ENCODE results near the gene ZNF536. TPM values are rescaled to one million over a fixed set of nuclear protein-coding genes. Genes with fewer than 3 reads are reported as not detected.

The ZNF536 gene
- total RNA-seq, 1 donor from 2014 or later, result 0.43 TPM

DNA sequence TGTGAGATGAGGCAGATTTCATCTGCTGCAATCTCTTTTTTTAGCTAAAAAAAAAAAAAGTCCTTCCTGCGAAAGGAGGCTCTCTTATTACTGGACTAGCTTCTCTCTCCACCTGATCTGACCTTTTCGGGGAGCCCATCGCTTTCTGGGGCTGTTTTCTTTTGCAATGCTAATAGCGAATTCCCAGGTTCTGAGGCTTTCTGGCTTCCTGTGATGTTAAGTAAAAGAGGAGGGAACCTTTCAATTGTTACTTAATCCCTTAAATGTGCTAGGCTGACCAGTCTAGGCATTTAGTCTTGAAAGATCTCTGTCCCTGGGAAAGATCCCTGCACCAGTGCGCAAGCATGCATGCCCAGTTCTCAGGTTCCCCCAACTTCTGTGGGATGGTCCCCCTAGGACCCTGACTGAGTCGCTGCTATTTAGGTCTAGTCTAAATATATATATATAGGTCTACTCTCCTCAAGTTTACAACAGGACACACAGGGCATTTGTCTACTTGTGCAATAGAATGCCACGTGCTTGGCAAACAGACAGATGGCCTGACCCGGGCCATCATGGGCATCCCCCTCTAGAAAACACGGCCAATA is 224.7 kb downstream of the ZNF536 start:
- Histone ChIP-seq H3K36me3 (ENCODE audit: insufficient read depth, low read length) (no peaks in the 10 kb centered on the region), H3K4me1 (ENCODE audit: insufficient read depth, low read length) (no peaks in the 10 kb centered on the region), H3K4me3 (ENCODE audit: insufficient read depth, low read depth, low read length) (no peak overlapping the region), H3K9ac (ENCODE audit: low read length) (no peak overlapping the region), H2AFZ (ENCODE audit: low read depth, low read length) (no peak overlapping the region), H3K27me3 (ENCODE audit: insufficient read depth, low read length) (no peaks in the 10 kb centered on the region), H3K9me3 (ENCODE audit: insufficient read depth, low read depth, low read length) (no peaks in the 10 kb centered on the region), H3K4me2 (ENCODE audit: low read length) (no peak overlapping the region), H3K79me2 (ENCODE audit: insufficient read depth, low read length) (no peaks in the 10 kb centered on the region), H3K27ac (ENCODE audit: low read depth, low read length) (no peak overlapping the region), H4K20me1 (ENCODE audit: insufficient read depth, low read length) (no peaks in the 10 kb centered on the region)
- FAIRE-seq (no peak), DNase-seq (ENCODE audit: low read depth) (no peak)
- no peak for TF ChIP-seq EZH2 (IDR thresholded peaks at IDR 0.05; ENCODE audit: insufficient read depth, low read length)
- no peak for TF ChIP-seq CTCF (IDR thresholded peaks at IDR 0.05; ENCODE audit: insufficient read depth, low read depth, low read length)
- Mint-ChIP-seq H3K27ac (ENCODE audit: unreplicated experiment) (no peak overlapping the region), H3K9me3 (ENCODE audit: unreplicated experiment) (peaks cover 4% of the 10 kb centered on the region), H3K27me3 (ENCODE audit: low read depth, unreplicated experiment) (peaks cover 32% of the 10 kb centered on the region), H3K4me3 (ENCODE audit: unreplicated experiment) (no peak overlapping the region), H3K36me3 (ENCODE audit: low read depth, unreplicated experiment) (no peaks in the 10 kb centered on the region), H3K4me1 (ENCODE audit: low read depth, unreplicated experiment) (no peaks in the 10 kb centered on the region)

DNA sequence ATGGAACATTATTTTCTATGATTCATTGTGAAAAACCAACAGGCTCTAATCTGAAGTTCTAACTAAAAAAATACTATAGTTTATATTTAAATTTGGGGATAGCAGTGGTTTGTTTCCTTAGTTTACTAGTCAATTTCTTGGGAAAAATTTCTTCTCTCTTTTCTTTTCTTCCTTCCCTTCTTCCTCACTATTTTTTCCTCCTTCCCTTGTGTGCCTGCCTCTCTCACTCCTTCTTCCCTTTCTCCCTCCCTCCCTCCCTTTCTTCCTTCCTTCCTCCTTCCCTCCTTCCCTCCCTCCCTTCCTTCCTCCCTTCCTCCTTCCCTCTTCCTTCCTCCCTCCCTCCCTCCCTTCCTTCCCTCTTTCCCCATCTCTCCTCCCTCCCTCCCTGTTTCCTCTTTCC is 226.5 kb downstream of the ZNF536 start:
- Histone ChIP-seq H3K9me3 (ENCODE audit: insufficient read depth, low read depth, low read length) (no peaks in the 10 kb centered on the region), H3K9ac (ENCODE audit: low read length) (no peak overlapping the region), H3K36me3 (ENCODE audit: insufficient read depth, low read length) (no peaks in the 10 kb centered on the region), H3K4me1 (ENCODE audit: insufficient read depth, low read length) (no peaks in the 10 kb centered on the region), H3K4me3 (ENCODE audit: insufficient read depth, low read depth, low read length) (no peak overlapping the region), H4K20me1 (ENCODE audit: insufficient read depth, low read length) (no peaks in the 10 kb centered on the region), H3K27ac (ENCODE audit: low read depth, low read length) (no peak overlapping the region), H3K79me2 (ENCODE audit: insufficient read depth, low read length) (no peaks in the 10 kb centered on the region), H3K27me3 (ENCODE audit: insufficient read depth, low read length) (no peaks in the 10 kb centered on the region), H3K4me2 (ENCODE audit: low read length) (no peak overlapping the region), H2AFZ (ENCODE audit: low read depth, low read length) (no peak overlapping the region)
- DNase-seq (ENCODE audit: low read depth) (no peak), FAIRE-seq (no peak)
- H3K4me3 Mint-ChIP-seq (ENCODE audit: unreplicated experiment), result no peak overlapping the region
- no peak overlapping the region for H3K27ac Mint-ChIP-seq (ENCODE audit: unreplicated experiment)
- H3K9me3 Mint-ChIP-seq (ENCODE audit: unreplicated experiment), result peaks cover 4% of the 10 kb centered on the region
- peaks cover 36% of the 10 kb centered on the region for H3K27me3 Mint-ChIP-seq (ENCODE audit: low read depth, unreplicated experiment)
- H3K36me3 Mint-ChIP-seq (ENCODE audit: low read depth, unreplicated experiment), result no peaks in the 10 kb centered on the region
- TF ChIP-seq EZH2 (IDR thresholded peaks at IDR 0.05; ENCODE audit: insufficient read depth, low read length), result no peak
- no peak for TF ChIP-seq CTCF (IDR thresholded peaks at IDR 0.05; ENCODE audit: insufficient read depth, low read depth, low read length)
- no peaks in the 10 kb centered on the region for H3K4me1 Mint-ChIP-seq (ENCODE audit: low read depth, unreplicated experiment)

DNA sequence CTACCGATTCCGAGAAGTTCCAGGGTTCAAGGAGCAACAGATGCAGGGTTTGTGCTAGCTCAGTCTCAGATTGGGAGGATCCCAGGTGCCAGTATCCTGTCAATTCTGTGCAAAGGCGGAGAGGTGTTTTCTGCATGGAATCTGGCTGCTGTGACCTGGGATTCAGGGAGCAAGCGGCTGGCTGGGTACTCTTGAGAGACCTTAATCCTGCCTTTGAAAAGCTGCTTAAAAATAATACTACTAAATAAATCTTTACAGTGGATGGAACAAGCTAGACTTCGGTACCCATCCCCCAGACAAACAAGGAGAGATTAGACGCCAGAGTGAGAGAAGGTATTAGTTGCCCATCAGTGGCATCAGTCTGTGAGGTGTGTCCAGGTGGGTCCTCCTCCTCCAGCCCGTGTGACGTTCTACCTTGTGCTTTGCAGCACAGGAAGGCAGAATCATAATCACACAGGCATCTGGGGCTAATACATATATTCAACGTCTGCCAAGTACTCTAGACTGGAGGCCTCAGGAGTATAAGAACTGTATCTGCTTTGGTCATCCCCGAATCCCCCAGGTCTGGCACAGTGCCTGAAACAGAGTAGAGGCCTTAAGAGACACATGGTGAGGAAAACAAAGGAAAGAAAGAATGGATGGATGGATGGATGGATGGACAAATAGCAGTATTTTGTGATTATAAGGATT is 230.6 kb downstream of the ZNF536 start:
- H3K4me3 ChIP-seq (ENCODE audit: insufficient read depth, low read depth, low read length), result no peak overlapping the region
- H3K4me2 ChIP-seq (ENCODE audit: low read length), result no peak overlapping the region
- H2AFZ ChIP-seq (ENCODE audit: low read depth, low read length), result no peak overlapping the region
- Mint-ChIP-seq H3K4me1 (ENCODE audit: low read depth, unreplicated experiment) (no peaks in the 10 kb centered on the region), H3K4me3 (ENCODE audit: unreplicated experiment) (no peak overlapping the region), H3K27me3 (ENCODE audit: low read depth, unreplicated experiment) (peaks cover 25% of the 10 kb centered on the region), H3K9me3 (ENCODE audit: unreplicated experiment) (no peaks in the 10 kb centered on the region), H3K27ac (ENCODE audit: unreplicated experiment) (no peak overlapping the region), H3K36me3 (ENCODE audit: low read depth, unreplicated experiment) (no peaks in the 10 kb centered on the region)
- H3K4me1 ChIP-seq (ENCODE audit: insufficient read depth, low read length), result no peaks in the 10 kb centered on the region
- FAIRE-seq (no peak), DNase-seq (ENCODE audit: low read depth) (no peak)
- no peak overlapping the region for H3K9ac ChIP-seq (ENCODE audit: low read length)
- no peaks in the 10 kb centered on the region for H3K79me2 ChIP-seq (ENCODE audit: insufficient read depth, low read length)
- no peaks in the 10 kb centered on the region for H4K20me1 ChIP-seq (ENCODE audit: insufficient read depth, low read length)
- H3K36me3 ChIP-seq (ENCODE audit: insufficient read depth, low read length), result no peaks in the 10 kb centered on the region
- no peak overlapping the region for H3K27ac ChIP-seq (ENCODE audit: low read depth, low read length)
- H3K27me3 ChIP-seq (ENCODE audit: insufficient read depth, low read length), result no peaks in the 10 kb centered on the region
- no peak for TF ChIP-seq CTCF (IDR thresholded peaks at IDR 0.05; ENCODE audit: insufficient read depth, low read depth, low read length)
- TF ChIP-seq EZH2 (IDR thresholded peaks at IDR 0.05; ENCODE audit: insufficient read depth, low read length), result no peak
- H3K9me3 ChIP-seq (ENCODE audit: insufficient read depth, low read depth, low read length), result peaks cover 5% of the 10 kb centered on the region

All from astrocyte (in vitro differentiated cells and primary cell).